ENCODE data around the gene PAMR1. TPM values are rescaled to one million over a fixed set of nuclear protein-coding genes. Genes with fewer than 3 reads are reported as not detected.

Gene PAMR1
- total and polyA plus RNA-seq, 2 donors (not counting 3 experiments of a cell fraction or from before 2014, with no cell fraction given) = not detected

- FAIRE-seq = no peak
- dilution Hi-C loops (cut with MboI; ENCODE audit: extremely low pct_ligation_motif_present, low sequenced_read_pairs) = no loop called here
Measured at GRCh38 chr11:35390737-35391682, 134.4 kb downstream of the PAMR1 start.

More at GRCh38 chr11:35390737-35391682, 134.4 kb downstream of the PAMR1 start:
- POLR2A ChIA-PET = no interaction called here
- intact Hi-C loops (cut with micrococcal nuclease) = no loop called here
- no peaks in the 10 kb centered on the region for H4K20me1 ChIP-seq (replicated peaks; ENCODE audit: control insufficient read depth, extremely low read depth, insufficient read depth, low read length)
- H3K4me1 ChIP-seq (ENCODE audit: control insufficient read depth, extremely low read depth, insufficient read depth, low read length) = no peaks in the 10 kb centered on the region
- no peak overlapping the region for H3K4me3 ChIP-seq (replicated peaks in 1 of 3; ENCODE audit: insufficient read depth in 1 of 3, low read depth in 1 of 3, low read length in 3 of 3)
- H3K79me2 ChIP-seq (ENCODE audit: control insufficient read depth, insufficient read depth, low read length) = no peaks in the 10 kb centered on the region
- TF ChIP-seq CTCF (IDR thresholded peaks at IDR 0.05; ENCODE audit: extremely low read depth in 1 of 2, insufficient read depth in 1 of 2, low read depth in 1 of 2, low read length in 2 of 2) (no peak), POLR2A (IDR thresholded peaks at IDR 0.05; ENCODE audit: low read depth, low read length) (no peak), FOS (IDR thresholded peaks at IDR 0.05; ENCODE audit: borderline replicate concordance, insufficient read depth, low read length) (no peak), GATA2 (IDR thresholded peaks at IDR 0.05; ENCODE audit: insufficient read depth, insufficient read length, low read depth, low read length) (no peak), POLR2AphosphoS5 (IDR thresholded peaks at IDR 0.05; ENCODE audit: insufficient read depth, low read depth, low read length) (no peak), EZH2 (IDR thresholded peaks at IDR 0.05; ENCODE audit: borderline replicate concordance, low read depth, low read length, severe bottlenecking) (no peak), MAX (IDR thresholded peaks at IDR 0.05; ENCODE audit: insufficient read depth, insufficient read length) (no peak), MYC (IDR thresholded peaks at IDR 0.05; ENCODE audit: low read depth, low read length) (no peak), JUN (IDR thresholded peaks at IDR 0.05; ENCODE audit: borderline replicate concordance, insufficient read depth, insufficient read length, low read depth) (no peak)
- H3K4me2 ChIP-seq (ENCODE audit: insufficient read depth, low read length) = no peak overlapping the region
- H3K27me3 ChIP-seq (ENCODE audit: control insufficient read depth in 2 of 2, insufficient read depth in 2 of 2, low read length in 2 of 2) = peaks cover 10 to 14% of the 10 kb centered on the region in 2 experiments
- DNase-seq (ENCODE audit: low read depth, low spot score) = no peak
- no peaks in the 10 kb centered on the region for H3K36me3 ChIP-seq (ENCODE audit: control insufficient read depth in 2 of 2, extremely low read depth in 1 of 2, insufficient read depth in 2 of 2, low read length in 2 of 2)
- H3K27ac ChIP-seq (ENCODE audit: insufficient read depth, low read depth, low read length) = no peak overlapping the region
- H3K9ac ChIP-seq (replicated peaks; ENCODE audit: extremely low read depth, insufficient read depth, low read length) = no peak overlapping the region
- no peaks in the 10 kb centered on the region for H3K9me1 ChIP-seq (replicated peaks; ENCODE audit: control insufficient read depth, extremely low read depth, insufficient read depth, low read length)
- no peaks in the 10 kb centered on the region for H3K9me3 ChIP-seq (replicated peaks; ENCODE audit: control insufficient read depth, insufficient read depth, low read length)
- H2AFZ ChIP-seq (ENCODE audit: low read depth, low read length) = no peak overlapping the region
- BruUV-seq (replicated peaks) = no TSS peak
- CTCF ChIA-PET = interaction anchor here (0.7 to 7.6 kb wide), 20 partner anchors 8 to 1217 kb away, joined by 3 to 124 read pairs (median 4); partner anchors contain the start of gene ELF5
